ENCODE measurements around the gene FBXO24.

DNA sequence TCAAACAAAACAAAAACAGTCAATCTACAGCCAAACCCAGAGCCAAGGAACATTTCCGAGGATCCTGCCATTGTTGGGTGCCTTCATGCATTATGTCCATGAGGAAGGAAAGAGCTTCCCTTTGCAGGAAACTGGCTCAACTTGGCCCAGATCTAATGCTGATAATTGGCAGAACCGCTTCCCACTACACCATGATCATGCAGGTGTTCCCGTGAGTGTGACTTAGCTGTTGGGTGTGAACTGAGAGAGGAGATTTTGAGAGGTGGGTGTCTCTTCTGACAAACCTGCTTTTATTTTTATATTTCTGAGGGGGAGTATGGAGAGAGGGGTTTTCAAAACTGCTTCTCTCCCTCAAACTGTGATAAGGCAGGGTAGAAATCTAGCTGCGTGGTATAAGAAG is 27.0 kb upstream of the FBXO24 start:
- TF ChIP-seq ZNF589 (CRISPR knock-in tag; IDR thresholded peaks at IDR 0.05; ENCODE audit: low read depth) (no peak), FOXA1 (IDR thresholded peaks at IDR 0.05; ENCODE audit: borderline replicate concordance) (no peak)
